HUES48 (cell line): ENCODE measurements around the gene UBALD2.
A peak's percentile ranks its signal among the peaks of the same experiment; 100 is the strongest.

ENCODE experiments used
- H3K27ac ChIP-seq: one replicate; pipeline ENCODE4 v1.7.0; 2013; ENCODE audit warnings: low read depth, low read length, inconsistent platforms
- H3K27me3 ChIP-seq: 2 replicates; pipeline ENCODE4 v1.6.1; 2013; ENCODE audit warnings: mild to moderate bottlenecking, low read length; ENCODE audit not compliant: control insufficient read depth, insufficient read depth
- H3K36me3 ChIP-seq: 2 replicates; pipeline ENCODE4 v1.6.1; 2013; ENCODE audit warnings: low read length; ENCODE audit not compliant: control insufficient read depth, insufficient read depth
- H3K4me1 ChIP-seq: 2 replicates; pipeline ENCODE4 v1.6.1; 2013; ENCODE audit warnings: mild to moderate bottlenecking, low read length; ENCODE audit not compliant: control insufficient read depth, insufficient read depth
- H3K4me3 ChIP-seq: 2 replicates; pipeline ENCODE4 v1.5.1; 2013; ENCODE audit warnings: mild to moderate bottlenecking, low read depth, low read length
- H3K9ac ChIP-seq: 2 replicates; pipeline ENCODE4 v1.6.1; 2013; ENCODE audit warnings: mild to moderate bottlenecking, low read depth, low read length, moderate library complexity
- H3K9me3 ChIP-seq: 2 replicates; pipeline ENCODE4 v1.6.1; 2013; ENCODE audit warnings: low read length; ENCODE audit not compliant: control insufficient read depth, insufficient read depth

UBALD2 gene

DNA sequence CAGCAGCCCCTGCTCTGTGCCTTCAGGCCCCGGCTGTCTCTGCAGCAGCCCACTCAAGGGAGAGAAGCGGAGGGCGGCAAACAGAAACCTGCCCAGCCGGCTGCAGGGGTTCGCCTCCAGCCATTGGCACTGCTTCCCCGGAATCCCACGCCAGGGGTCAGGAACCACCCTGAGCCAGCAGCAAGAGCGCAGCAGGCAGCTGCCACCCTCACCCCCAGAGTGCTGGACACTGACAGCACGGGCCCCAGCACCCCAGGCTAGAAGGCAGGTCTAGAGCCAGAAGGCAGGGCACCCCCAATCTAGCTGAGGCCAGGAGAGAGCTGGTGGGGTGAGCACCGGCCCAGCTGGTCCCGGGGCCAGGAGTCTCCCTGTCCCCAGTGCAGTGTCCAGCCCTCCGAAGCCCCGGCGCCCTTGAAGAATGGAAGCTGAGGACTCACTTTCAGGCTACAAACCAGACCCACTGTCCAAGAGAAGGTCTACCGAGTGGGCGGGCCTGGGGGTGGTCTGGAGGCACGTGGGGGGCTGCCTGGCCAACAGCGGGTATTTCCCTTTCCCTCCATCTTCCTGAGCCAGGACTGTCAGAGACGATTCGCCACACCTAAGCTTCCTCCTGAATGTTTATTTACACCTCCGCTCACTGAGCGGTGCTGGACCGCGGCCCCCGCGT is 8.4 kb downstream of the UBALD2 start:
- H3K27ac ChIP-seq = peak overlapping the region; percentile 28
- no peaks in the 10 kb centered on the region for H3K27me3 ChIP-seq
- no peak overlapping the region for H3K4me3 ChIP-seq
- no peak overlapping the region for H3K9ac ChIP-seq
- H3K36me3 ChIP-seq = 0 out of 2 replicates have a peak, but pooled peaks cover 3% of the 10 kb centered on the region
- peaks cover 14% of the 10 kb centered on the region for H3K4me1 ChIP-seq
- H3K9me3 ChIP-seq = no peaks in the 10 kb centered on the region

DNA sequence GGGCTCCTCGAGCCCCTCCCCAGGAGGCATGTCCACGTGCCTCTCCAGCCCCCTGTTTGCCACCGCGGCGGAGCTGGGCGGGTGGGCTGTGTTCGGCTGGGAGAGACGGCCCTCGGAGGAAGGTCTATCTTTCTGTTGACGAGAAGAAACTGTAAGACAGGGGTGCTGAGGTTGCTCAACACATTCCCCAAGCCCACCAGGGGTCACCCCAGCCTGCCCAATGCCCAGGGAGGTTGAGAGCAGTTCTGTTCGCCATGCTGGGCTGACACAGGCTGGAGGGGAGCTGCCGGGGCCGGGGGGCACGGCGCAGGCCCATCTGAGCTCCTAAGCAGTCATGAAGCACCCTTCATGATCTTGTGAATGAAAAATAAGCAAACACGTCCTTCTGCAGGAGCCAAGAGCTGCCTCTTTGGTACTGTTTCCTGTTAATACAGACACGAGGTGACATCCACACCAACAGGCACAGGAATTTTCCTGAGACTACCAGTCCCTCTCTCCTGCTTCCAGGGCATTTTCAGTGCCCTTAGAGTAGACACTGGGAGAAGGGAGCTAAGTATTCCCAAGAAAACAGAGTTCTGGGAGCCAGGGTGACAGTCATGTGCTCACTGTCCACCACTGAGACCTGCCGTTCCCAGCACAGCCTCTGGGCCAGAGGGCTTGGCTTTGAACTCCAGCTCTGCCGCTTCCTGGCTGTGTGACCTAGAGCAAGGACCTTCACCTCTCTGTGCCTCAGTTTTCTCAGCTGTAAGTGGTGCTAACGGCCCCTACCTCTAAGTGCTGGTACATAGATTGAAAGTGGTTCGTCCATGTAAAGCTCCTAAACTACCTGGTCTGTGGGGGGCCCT is 9.2 kb downstream of the UBALD2 start:
- H3K36me3 ChIP-seq = 0 out of 2 replicates have a peak, but pooled peaks cover 3% of the 10 kb centered on the region
- H3K4me3 ChIP-seq = no peak overlapping the region
- no peak overlapping the region for H3K27ac ChIP-seq
- H3K4me1 ChIP-seq = peaks cover 11% of the 10 kb centered on the region
- H3K9ac ChIP-seq = no peak overlapping the region
- no peaks in the 10 kb centered on the region for H3K27me3 ChIP-seq
- H3K9me3 ChIP-seq = no peaks in the 10 kb centered on the region

DNA sequence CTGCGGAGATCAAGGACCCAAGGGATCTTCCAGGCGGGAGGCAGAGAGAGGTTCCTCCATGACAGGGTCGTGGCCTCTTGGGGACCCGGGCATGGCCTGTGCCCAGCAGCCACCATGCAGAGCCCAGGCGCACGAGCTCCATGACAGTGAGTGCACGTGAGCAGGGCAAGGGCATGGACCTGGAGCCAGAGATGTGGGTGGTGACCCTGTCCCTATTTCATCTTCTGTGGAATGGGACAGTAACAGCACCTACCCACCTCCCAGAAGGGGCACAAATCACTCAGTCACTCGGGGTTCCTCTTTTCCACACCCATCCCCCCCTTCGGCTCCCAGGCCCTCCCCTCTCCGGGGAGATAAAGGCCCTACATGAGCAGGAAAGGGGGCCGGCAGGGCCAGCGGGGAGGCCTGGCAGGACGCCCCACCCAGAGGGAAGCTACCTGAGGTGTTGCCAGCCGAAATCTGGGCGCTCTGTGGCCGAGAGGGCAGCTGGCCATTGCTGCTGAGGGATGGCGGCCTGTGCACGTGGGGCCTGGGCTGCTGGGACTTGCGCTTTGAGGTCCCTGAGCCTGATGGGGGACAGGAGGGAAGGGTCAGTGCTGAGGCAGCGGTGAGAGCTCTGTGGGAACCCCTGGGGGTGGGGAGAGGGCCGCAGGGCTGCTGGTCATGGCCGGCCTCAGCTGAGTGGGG is 10.4 kb downstream of the UBALD2 start:
- H3K9me3 ChIP-seq = no peaks in the 10 kb centered on the region
- no peak overlapping the region for H3K9ac ChIP-seq
- no peak overlapping the region for H3K27ac ChIP-seq
- peaks cover 7% of the 10 kb centered on the region for H3K4me1 ChIP-seq
- H3K36me3 ChIP-seq = 0 out of 2 replicates have a peak, but pooled peaks cover 3% of the 10 kb centered on the region
- H3K27me3 ChIP-seq = no peaks in the 10 kb centered on the region
- no peak overlapping the region for H3K4me3 ChIP-seq

DNA sequence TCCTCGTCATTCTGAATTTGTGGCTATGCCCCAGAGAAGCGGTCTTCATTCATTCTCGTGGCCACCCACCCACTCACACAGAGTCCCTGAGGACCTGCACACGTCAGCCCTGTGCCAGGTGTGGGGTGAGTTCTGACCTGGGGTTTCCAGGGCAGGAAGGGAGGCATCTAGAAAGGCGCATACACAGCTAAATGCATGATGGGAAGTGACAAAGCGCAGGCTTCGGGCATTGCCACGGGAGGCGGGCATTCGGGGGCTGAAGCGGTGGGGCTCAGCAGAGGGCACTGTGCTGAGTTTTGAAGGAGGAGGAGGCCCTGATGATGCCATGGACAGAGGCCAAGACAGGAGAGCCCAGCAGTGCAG is 10.9 kb downstream of the UBALD2 start:
- Histone ChIP-seq H3K4me1 (peaks cover 7% of the 10 kb centered on the region), H3K27me3 (no peaks in the 10 kb centered on the region), H3K9ac (no peak overlapping the region), H3K9me3 (no peaks in the 10 kb centered on the region), H3K27ac (no peak overlapping the region), H3K36me3 (no peaks in the 10 kb centered on the region), H3K4me3 (no peak overlapping the region)

DNA sequence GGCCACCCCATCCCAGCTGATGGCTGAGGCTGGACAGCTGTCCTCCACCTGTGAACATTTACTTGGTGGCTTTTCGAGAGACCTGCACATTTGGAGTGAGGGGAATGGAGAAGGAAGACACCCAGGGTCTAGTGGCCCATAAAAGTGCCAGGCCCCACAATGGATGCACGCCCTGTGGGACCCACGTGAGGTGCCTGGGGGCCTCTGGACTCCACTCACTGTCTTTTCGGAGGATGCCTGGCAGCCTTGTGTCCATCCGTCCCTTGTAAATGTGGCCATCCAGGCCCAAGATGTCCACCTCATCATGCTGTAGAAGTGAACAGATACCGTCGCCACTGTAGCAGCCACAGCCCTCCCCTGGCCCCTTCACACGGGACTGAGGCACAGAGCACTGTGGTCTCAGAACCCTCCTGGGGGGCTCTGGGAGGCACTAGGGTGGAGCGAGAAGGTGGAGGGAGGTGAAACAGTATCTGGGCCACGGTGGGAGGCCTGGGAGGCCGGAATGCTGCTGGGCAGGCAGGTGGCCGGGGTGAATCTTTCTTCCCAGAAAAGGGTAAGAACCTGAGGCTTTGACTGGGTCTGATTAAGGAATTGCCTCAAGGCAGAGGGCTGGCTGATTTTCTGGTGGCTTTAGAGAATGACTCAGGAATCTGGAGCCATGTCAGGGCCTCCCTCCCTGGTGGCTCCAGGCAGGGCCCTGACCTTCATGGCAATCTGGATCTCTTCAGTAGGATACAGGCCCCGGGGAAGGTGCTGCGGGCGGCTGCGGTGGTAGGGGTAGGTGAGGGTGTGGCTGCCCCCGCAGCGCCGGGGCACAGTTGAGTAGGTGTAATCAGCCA is 11.5 kb downstream of the UBALD2 start:
- no peak overlapping the region for H3K4me3 ChIP-seq
- H3K27ac ChIP-seq = no peak overlapping the region
- no peaks in the 10 kb centered on the region for H3K27me3 ChIP-seq
- no peaks in the 10 kb centered on the region for H3K9me3 ChIP-seq
- H3K36me3 ChIP-seq = no peaks in the 10 kb centered on the region
- peaks cover 4% of the 10 kb centered on the region for H3K4me1 ChIP-seq
- H3K9ac ChIP-seq = no peak overlapping the region

DNA sequence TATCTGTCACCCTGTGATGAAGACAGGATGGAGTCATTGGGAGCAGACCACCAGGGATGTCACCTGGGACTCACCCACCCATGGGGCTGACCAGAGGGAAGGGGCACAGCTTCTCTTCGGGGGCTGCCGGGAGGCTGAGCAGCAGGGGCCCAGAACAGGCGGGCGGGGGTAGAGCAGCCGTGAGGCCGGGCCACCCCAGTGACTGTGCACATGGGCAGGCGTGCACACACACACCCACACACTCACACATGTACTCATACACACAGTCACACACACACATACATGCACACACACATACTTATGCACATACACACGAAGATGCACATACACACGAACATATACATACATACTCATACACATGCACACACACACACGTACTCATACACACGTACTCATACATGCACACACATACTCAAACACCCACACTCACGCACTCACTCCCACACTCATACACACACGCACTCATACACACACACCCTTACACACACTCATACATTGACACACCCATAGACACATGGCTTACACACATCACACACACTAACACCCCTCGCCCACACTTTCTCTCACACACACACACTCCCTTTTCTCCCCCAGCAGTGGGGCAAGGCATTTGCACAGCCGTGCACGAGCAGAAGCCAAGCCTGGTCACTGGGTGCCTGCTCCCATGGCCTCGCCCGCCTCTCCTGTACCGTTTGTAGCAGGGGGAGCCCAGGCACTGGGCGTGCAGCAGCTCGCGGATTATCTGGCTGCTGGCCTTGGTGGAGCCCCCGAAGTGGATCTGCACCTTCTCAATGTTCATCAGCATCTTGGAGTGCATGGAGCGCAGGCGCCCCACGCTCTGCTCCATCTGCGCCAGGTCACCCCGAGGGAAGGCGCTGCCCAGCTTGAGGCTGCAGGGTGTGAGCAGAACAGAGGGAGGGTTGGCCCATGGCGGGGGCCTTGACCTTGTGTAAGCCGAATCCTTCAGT is 12.4 kb downstream of the UBALD2 start:
- no peak overlapping the region for H3K4me3 ChIP-seq
- H3K4me1 ChIP-seq = no peaks in the 10 kb centered on the region
- no peaks in the 10 kb centered on the region for H3K27me3 ChIP-seq
- H3K9me3 ChIP-seq = no peaks in the 10 kb centered on the region
- H3K36me3 ChIP-seq = no peaks in the 10 kb centered on the region
- H3K27ac ChIP-seq = no peak overlapping the region
- no peak overlapping the region for H3K9ac ChIP-seq

DNA sequence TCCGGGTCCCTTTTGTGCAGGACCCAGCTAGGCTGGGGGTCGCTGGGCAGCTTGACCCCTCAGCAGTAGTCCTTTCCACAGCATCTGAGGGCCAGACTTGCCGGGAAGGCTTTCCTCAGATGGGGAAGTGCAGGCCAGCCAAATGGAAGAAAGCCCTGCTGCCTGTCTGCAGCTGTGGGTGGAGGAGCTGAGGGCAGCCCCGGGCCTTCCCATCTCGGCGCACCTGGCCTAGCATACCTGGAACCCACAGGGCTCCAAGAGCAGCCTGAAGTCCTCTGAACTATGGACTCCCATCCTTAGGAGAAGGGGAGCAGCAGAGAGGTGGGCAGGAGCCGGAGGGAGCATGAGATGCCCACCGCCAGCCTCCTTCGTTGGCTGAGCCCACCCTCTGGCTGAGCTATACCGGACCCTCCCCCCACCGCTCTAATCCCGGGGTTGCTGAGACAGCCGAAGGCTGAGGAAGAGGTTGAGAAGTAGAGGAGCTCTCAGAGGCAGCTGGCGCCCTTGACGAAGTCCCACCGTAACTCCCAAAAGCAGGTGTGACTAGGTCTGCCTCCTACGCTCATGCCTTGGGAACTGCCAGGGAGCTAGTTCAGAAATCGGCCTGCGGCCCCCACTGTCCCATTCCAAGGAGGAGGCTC is 13.2 kb downstream of the UBALD2 start:
- H3K4me3 ChIP-seq = no peak overlapping the region
- H3K36me3 ChIP-seq = no peaks in the 10 kb centered on the region
- no peaks in the 10 kb centered on the region for H3K4me1 ChIP-seq
- H3K9me3 ChIP-seq = no peaks in the 10 kb centered on the region
- H3K27me3 ChIP-seq = no peaks in the 10 kb centered on the region
- H3K27ac ChIP-seq = no peak overlapping the region
- no peak overlapping the region for H3K9ac ChIP-seq

DNA sequence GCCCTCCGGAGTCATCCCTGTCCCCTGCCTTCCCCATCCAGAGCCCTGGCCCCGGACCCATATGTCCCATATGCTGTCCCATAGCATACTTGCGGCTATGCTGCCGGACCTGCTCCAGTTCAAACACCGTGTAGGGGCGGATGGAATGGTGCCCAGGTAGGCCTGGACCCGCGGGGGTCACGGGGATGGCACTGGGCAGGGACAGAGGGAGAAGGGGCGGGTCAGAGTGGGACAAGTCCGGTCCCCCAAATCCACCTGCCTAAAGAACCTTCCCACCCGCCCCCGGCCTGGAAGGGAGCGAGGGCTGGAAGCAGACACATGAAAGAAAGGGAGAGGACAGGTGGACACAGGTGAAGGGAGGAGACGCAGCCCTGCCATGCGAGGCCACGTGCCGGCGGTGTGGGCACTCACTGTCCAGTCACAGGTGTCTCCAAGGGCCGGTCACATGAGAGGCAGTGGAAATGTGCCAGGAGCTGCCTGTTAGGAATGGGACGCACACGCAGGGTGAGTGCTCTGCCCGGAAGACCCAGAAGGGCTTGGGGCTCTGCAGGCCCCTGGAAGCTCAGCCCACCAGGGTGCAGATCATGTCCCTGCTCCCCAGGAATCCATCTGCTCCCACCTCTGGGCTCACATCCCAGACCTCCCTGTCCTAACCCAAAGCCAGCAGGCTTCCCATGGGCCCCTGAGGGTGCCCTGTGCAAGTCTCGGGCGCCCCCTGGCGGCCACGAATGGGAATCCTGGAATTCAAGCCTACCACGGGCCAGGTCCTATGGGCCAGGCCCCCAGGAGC is 14.0 kb downstream of the UBALD2 start:
- Histone ChIP-seq H3K36me3 (no peaks in the 10 kb centered on the region), H3K9me3 (no peaks in the 10 kb centered on the region), H3K4me1 (no peaks in the 10 kb centered on the region), H3K9ac (no peak overlapping the region), H3K4me3 (no peak overlapping the region), H3K27me3 (no peaks in the 10 kb centered on the region), H3K27ac (no peak overlapping the region)

DNA sequence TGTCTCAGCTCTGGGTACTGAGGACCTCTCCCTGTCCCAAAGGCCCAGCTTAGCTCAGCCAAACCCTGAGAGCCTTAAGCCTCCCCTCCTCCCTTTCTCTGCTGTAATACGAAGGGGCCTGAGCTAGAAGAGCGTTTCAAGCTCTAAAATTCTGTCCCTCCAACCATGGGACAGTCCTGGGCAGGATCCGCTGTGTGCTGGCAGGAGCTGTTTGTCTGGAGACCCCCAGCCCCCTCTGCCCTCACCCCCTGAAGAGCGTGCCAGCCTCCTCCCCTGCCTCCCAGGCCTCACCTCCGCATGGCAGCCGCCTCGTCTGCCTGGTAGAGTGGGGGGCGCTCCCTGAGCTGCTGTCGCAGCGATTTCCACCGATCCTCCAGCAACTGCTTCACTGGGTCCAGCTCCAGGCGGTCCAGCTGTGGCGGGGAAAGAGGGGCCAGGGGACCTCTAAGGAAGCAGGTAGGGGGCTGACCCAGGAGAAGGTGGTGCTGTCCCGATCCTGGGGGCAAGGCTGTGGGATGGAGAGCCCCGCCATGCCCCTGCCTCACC is 14.7 kb downstream of the UBALD2 start:
- H3K9me3 ChIP-seq = no peaks in the 10 kb centered on the region
- H3K4me1 ChIP-seq = no peaks in the 10 kb centered on the region
- H3K9ac ChIP-seq = no peak overlapping the region
- H3K4me3 ChIP-seq = no peak overlapping the region
- H3K36me3 ChIP-seq = no peaks in the 10 kb centered on the region
- H3K27me3 ChIP-seq = no peaks in the 10 kb centered on the region
- no peak overlapping the region for H3K27ac ChIP-seq
